ENCODE measurements around the gene NUDT8.

DNA sequence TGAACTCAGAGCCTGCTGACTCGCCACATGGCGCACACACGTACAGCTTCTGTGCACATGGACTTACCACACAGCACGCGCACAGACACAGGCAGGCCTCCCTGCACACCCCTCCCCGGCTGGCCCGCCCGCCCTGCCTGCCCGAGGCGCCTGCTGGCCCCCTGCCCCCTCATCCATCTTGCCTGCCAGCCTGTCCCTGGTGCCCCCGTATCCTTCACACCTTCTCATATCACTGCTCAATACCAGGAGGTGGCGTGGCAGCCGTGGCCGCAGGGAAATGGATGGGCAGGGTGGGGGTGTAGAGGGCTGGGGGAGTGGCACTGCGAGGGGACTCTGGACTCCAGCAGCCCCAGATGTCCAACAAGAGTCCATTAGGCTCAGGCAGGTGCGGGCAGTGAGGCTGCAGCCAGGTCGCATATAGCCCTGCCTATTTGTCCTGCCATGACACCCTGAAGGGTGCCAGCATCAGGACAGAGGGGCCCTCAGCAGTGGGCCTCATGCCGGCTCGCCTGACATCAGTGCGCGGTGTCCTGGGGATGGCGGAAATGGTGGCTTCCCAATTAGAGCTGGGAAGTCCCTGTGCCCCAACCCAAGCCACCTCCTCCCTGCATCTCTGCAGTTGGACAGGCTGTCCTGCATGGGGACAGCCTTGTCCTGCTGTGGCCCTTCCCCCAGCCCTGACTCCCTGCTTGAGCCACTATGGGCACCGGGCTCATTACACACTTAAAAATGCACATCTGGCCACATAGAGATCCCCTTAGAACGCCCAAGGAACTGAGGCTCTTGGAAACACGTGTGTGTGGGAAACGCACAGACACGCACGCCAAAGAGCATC is 11.8 kb upstream of the NUDT8 start:
- TF ChIP-seq LEF1 (IDR thresholded peaks at IDR 0.05; ENCODE audit: borderline replicate concordance) (no peak), SP1 (IDR thresholded peaks at IDR 0.05) (no peak), SUZ12 (IDR thresholded peaks at IDR 0.05) (no peak), FOXA1 (IDR thresholded peaks at IDR 0.05) (no peak), HDGF (IDR thresholded peaks at IDR 0.05; ENCODE audit: borderline replicate concordance) (no peak), FOXM1 (IDR thresholded peaks at IDR 0.05; ENCODE audit: borderline replicate concordance) (no peak), BHLHE40 (IDR thresholded peaks at IDR 0.05; ENCODE audit: borderline replicate concordance) (no peak), CTBP1 (IDR thresholded peaks at IDR 0.05; ENCODE audit: borderline replicate concordance) (no peak), TARDBP (IDR thresholded peaks at IDR 0.05) (no peak), ARNT (IDR thresholded peaks at IDR 0.05) (no peak), ZNF384 (IDR thresholded peaks at IDR 0.05) (no peak), ELF4 (IDR thresholded peaks at IDR 0.05) (no peak), NFRKB (IDR thresholded peaks at IDR 0.05) (no peak)
- TF ChIP-seq, protein P1, sequence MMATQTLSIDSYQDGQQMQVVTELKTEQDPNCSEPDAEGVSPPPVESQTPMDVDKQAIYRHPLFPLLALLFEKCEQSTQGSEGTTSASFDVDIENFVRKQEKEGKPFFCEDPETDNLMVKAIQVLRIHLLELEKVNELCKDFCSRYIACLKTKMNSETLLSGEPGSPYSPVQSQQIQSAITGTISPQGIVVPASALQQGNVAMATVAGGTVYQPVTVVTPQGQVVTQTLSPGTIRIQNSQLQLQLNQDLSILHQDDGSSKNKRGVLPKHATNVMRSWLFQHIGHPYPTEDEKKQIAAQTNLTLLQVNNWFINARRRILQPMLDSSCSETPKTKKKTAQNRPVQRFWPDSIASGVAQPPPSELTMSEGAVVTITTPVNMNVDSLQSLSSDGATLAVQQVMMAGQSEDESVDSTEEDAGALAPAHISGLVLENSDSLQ (IDR thresholded peaks at IDR 0.05), result no peak
